ENCODE results near the gene LTF.

The LTF gene

GRCh38 chr3:46490338-46491084 is 25.8 kb upstream of the LTF start:
- DNase-seq (ENCODE audit: low read depth): peak; percentile 77

DNA sequence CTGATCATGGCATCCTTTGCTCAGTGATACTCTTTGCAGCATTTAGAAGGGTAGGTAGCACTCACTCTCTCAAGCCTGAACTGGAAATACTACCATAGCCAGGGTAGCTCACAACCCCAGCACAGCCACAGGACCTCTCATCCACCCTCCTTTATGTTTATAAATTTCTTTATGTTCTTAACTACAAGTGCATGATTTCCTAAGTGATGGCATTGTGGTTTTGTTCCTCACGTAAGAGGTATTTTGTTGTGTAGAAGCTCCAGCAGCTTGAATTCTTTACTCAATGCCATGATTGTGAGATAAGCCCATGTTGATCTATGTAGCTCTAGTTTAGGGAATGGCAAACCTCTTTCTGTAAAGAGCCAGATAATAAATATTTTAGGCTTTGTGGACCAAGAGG is 25.2 kb upstream of the LTF start:
- DNase-seq (ENCODE audit: low read depth): peak; percentile 88

GRCh38 chr3:46489381-46489780 is 24.7 kb upstream of the LTF start:
- no peak for DNase-seq (ENCODE audit: low read depth)

DNA sequence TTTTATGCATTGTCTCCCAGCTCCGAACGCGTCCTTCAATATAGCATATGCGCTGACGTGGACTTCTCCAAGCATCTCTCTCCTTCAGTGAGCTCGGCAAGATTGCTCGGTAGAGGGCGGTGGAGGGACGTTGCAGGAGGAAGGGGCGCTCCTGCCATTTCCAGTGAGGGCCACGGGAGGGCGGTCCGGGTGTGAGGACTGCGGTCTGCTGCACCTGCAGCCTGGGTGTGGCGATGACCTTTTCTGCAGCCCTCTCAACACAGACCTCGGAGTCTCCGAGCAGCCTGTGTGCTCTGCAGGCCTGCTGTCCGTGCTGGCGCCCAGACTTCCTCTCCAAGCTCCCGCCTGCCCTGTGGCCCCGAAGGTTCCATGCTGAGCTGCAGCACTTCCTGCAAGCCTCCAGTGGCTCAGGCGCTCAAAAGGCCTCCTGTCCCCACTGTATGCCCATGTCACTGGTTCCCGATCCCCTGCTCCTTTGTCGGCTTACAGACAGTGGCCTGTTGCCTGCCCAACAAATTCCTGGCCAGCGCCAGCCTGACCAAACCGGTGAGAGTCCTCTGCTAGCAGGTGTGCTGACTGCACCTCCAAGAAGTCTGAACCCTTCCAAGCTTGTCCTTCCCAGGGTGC is 24.1 kb upstream of the LTF start:
- peak; percentile 95 for DNase-seq (ENCODE audit: low read depth)

- no peak for DNase-seq (ENCODE audit: low read depth)
These were observed 21.1 kb upstream of the LTF start for GRCh38 chr3:46485779-46486175.

DNA sequence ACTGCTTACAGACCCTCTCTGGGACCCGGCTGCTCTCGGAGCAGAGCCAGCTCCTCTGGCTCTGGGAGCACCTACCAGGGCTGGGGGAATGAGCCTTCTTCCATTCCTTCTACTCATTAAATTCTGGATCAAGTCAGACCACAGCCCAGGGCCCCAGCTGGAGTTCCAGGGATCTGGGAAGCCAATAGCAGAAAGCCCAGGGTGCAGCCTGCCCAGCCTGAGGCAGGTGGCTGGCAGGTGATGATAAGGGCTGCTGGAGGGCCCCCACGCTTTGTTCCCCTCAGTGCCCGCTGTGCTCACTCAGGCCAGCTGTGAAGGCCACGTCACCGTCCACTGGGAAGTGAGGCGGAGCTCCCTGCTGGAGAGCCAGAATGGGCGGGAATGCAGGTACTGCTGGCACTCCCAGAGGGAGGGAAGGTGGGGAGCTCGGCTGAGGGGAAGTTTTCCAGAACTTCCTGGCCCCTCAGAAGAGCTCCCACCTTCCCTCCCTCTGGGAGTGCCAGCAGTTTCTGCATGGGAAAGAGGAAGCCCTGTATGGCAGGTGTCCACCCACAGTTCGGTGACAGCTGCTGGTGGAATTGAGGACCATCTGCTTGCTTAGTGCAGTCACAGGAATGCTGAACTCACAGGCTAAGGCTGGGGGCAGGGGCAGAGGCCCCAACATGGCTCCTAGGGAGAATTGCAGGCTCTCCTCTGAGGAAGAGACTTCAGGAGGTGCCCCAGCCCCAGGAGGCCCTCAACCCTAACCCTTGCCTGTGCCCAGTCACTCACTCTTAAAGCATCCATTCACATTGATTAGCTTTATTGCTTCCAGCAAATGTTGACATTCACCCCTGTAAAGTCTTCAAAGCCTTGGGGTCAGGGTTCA is 20.4 kb upstream of the LTF start:
- DNase-seq (ENCODE audit: low read depth): no peak

GRCh38 chr3:46484388-46484787 is 19.7 kb upstream of the LTF start:
- no peak for DNase-seq (ENCODE audit: low read depth)

DNA sequence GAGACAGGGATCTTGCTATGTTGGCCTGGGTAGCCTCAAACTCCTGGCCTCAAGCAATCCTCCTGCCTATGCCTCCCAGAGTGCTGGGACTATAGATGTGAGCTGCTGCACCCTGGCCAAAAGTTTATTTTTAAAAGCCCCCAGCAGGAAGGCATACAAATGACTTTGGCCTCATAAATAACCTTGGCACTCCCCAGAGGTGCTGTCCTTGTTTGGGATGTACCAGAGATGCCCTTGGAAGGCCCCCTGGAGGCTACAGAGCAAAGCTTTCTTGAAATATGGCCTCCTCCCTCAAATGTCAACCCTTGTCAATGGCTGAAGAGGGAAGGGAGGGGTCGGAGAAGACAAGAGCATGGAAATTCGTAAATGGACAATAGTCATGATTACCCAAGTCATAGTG is 19.1 kb upstream of the LTF start:
- no peak for DNase-seq (ENCODE audit: low read depth)

- DNase-seq (ENCODE audit: low read depth): peak; percentile 83
These were observed 18.1 kb upstream of the LTF start for GRCh38 chr3:46482632-46483350.

DNA sequence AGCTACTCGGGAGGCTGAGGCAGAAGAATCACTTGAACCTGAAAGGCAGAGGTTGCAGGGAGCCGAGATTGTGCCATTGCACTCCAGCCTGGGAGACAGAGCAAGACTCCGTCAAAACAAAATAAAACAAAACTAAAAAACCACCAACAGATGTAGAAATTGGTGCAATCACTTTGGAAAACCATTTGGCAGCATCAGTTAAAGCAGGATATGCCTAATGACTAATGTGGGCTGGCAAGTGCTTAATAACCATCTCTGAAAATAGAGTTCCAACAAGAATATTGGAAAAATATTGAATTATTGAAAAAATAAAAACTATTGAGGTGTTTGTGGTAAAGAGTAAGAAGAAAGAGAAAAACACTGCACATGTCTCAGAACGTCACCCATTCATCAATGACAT is 16.9 kb upstream of the LTF start:
- no peak for DNase-seq (ENCODE audit: low read depth)

DNA sequence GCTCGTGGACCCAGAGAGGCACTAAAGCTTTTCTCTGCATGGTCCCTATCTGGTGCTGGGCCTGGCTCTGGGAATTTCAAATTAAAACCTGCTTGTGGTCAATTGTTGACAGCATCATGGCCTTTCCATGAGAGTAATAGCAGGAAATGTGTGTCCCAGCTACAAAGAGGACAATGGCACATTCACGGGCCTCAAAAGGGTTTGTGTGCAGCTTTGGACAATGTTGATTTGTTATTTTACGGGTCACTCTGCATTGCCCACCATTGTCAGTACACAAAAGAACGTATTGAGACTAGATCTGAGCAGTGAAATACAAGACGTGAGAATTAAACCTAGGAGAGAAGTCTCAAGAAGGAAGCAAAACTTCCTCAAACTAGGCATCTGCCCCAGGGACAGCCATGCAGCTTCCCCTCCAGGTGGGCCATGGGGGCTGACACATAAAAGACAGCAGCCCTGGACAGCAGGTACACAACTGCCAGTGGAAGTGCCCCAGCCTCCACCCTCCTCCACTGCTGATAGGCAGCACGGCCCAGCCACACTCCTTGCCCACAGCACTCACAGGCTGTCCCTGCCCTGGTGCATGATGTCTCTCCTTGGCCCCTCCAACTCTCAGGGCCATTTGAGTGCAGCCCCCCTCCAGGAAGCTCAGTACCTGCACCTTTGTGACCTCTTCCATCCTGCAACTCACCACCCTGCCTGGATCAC is 15.9 kb upstream of the LTF start:
- DNase-seq (ENCODE audit: low read depth): no peak

DNA sequence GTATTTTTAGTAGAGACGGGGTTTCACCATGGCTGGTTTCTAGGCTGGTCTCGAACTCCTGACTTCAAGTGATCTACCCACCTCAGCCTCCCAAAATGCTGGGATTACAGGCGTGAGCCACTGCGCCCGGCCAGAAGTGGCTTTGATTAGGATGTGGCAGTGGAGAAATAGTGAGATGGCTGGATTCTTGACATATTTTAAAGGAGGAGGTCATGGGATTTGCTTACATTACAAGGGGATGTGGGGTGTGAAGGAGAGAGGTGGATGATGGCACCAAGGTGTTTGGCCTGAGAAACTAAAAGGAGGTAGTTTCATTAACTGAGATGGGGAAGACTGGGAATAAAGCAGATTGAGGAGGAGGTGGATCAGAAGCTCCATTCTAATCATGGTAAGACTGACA is 15.0 kb upstream of the LTF start:
- DNase-seq (ENCODE audit: low read depth): peak; percentile 64

GRCh38 chr3:46479021-46479420 is 14.3 kb upstream of the LTF start:
- no peak for DNase-seq (ENCODE audit: low read depth)

GRCh38 chr3:46478341-46478740 is 13.6 kb upstream of the LTF start:
- DNase-seq (ENCODE audit: low read depth): no peak

DNA sequence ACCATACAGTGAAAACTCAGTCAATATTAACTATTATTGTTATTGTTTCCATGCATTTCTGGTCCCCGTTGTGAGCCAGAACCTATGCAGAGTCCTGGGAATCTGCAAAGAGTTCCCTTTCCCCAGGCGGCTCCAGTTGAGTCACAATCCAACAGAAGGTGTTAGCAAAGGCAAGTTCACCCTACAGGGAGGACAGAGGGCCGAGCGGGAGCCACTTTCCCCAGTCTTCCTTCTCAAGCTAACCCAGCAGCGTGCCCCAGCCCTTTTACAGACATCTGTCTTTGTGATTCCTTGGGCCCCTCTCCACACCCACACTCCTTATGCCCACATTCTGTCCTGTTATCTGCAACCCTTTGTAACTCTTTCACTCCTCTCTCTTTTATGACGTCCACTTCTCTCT is 13.1 kb upstream of the LTF start:
- DNase-seq (ENCODE audit: low read depth): no peak

DNA sequence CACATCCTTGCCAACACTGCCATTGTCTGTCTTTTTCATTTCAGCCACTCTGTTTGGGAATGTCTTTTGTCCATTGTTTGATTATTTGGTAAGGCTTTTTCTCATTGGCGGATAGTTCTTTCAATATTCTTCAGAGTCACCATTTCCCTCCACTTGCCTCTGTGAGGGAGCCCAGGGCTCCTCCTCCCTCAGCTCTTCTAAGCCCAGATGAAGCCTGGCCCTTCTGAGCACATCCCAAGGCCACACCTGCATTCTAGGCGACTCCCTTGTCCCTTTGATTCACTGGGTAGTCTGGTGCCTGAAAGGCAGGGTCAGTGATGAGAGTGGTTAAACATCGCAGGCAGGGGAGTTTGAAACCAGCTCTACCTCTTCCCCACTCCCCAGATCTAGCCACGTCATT is 12.4 kb upstream of the LTF start:
- no peak for DNase-seq (ENCODE audit: low read depth)

GRCh38 chr3:46472736-46473135 is 8.0 kb upstream of the LTF start:
- DNase-seq (ENCODE audit: low read depth): no peak

- no peak for DNase-seq (ENCODE audit: low read depth)
These were observed 6.7 kb upstream of the LTF start for GRCh38 chr3:46471371-46471914.

DNA sequence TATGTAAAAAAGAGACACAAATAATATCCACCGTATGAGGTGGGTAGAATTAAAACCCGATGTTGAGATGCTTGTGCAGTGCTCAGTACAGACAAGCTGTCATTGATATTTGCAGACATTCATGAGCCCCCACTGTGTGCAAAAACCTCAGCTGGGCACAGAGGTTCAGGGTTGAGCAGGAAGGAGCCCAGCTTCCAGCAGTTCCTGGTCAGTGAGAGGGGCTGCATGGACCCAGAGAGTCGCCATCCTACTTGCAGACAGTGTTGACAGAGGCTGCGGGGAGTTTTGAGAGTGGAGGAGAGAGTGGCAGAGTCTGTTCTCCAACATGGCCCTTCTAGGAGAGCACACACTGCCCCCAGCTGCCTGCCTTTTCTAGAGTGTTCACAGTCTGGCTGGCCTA is 6.1 kb upstream of the LTF start:
- no peak for DNase-seq (ENCODE audit: low read depth)

DNA sequence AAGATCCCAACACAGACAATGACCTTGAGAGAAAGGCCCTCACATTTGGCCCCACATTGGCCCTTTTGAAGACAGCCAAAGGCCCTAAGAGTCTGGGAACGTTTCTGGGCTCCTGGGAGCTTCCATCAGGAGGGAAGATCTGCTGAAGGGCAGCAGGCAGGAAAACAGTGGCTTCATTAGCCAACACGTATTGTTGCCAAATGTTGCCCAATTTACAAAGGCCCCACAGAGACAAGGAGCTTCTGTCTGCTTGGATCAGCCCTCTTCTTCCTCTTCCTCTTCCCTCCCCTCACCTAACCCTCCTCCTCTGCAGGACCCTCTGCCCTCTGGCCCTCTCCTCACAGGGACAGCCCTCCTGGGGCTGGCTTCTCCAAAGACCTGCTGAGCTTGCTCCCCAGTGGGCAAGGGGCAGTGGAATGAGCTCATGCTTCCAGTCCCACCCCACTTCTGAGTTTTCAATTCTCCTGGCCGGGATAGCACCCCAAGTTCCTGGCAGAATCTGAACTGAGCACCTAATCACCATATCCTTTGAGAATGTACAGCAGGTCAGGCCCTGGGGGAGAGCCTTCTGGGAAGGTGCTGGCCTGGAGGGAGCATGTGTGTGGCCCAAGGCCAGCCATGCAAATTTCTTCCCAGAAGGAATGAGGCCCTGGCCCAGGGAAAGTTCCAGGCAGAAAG is 5.1 kb upstream of the LTF start:
- DNase-seq (ENCODE audit: low read depth): no peak
